Stimulated activated CD8-positive, alpha-beta memory T cell treated with anti-CD3 and anti-CD28 coated beads, Interleukin-4, amount 100 ng/mL, for 1 hour (primary cell): ENCODE data around the gene ILF3.

ENCODE experiments used
- DNase-seq, 2 donors: peaks; one replicate each; pipeline ENCODE4 v3.0.0-alpha.2; 2020; ENCODE audit warnings: low read depth in 2 of 2, low spot score in 1 of 2

Gene ILF3

DNA sequence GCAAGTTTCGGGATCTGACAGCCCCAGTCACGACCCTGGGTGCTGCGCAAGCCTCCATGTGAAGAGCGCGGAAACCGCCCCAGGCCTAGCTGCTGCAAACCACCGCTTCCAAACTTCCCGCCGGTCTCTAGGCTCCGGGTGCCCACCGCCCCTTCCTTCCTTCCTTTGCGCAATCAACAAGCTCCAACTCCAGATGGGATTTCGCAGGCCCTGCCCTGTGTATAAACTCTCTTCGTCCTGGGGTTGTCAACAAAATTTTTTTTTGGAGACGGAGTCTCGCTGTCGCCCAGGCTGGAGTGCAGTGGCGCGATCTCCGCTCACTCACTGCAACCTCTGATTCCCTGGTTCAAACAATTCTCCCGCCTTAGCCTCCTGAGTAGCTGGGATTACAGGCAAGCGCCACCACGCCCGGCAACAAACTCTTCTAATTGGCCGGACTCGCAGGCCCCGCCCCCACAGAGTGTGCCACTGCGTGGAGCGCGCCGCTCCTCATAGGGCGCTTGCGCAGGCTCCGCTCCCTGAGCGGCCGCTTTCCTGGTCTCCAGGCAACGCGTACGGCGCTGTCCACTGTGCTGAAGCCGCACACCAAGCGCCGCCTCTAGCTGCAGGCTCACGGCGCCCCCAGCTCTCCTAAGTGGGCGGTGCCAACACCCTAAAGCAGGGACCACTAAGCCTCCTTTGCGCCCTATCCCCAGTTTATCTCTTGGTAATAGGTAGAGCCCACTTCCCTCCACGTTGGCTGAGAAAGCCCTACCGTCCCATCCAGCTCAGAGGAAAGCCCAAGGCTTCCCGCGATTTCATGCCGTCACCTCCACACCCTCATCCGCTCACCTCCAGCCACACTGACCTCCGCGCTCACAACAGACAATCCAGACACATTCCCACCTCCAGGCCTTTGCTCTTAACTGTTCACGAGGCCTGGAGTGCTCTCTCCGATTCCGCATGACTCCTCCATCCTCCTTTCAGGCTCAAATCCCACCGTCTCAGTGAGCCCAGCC is 41.6 kb downstream of the ILF3 start:
- peak; percentile 63 to 68 for DNase-seq

DNA sequence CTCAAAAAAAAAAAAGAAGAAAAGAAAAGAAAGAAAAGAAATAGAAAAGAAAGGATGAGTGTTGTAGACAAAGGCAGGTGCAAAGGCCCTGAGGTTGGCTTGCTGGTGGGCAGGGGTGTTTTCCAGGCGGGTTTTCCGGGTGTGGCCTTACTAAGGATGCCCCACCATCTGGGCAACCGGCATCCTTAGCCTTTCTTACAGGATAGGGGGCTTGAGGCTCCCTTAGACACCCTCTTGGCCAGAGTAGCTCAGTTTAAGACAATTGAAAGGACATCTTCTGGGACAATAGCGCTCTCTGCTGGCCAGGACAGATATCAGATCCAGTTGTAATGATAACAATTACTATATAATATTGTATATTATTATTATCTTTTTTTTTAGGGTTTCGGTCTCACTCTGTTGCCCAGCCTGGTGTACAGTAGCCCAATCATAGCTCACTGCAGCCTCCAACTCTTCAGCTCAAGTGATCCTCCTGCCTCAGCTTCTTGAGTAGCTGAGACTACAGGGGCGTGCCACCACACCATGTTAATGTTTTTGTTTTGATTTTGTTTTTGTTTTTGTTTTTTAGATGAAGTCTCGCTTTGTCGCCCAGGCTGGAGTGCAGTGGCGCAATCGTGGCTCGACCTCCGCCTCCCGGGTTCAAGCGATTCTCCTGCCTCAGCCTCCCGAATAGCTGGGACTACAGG is 45.6 kb downstream of the ILF3 start:
- DNase-seq = peak in 1 of 2 donors; percentile 58

- DNase-seq = no peak
Observed at GRCh38 chr19:10701955-10702525, 47.9 kb downstream of the ILF3 start.

- no peak for DNase-seq
Observed at GRCh38 chr19:10706990-10707389, 52.8 kb downstream of the ILF3 start.

DNA sequence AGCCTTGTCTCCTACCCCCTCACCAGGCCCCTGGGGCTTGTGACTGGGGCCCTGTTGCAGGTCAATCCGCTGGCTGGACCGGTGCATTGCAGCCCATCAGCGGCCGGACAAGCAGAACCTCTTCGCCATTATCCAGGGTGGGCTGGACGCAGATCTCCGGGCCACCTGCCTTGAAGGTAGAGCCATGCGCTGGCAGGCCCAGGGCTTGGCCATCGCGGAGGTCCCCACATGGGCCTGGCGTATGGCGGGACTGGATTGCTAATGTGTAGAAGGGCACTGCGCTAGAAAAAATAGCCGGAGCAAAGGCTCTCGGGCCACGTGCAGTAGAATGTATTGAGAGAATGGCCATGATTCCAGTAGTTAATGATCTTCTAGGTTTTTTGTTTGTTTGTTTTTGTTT is 53.3 kb downstream of the ILF3 start:
- no peak for DNase-seq

- no peak for DNase-seq
Observed at GRCh38 chr19:10708291-10708690, 54.1 kb downstream of the ILF3 start.

DNA sequence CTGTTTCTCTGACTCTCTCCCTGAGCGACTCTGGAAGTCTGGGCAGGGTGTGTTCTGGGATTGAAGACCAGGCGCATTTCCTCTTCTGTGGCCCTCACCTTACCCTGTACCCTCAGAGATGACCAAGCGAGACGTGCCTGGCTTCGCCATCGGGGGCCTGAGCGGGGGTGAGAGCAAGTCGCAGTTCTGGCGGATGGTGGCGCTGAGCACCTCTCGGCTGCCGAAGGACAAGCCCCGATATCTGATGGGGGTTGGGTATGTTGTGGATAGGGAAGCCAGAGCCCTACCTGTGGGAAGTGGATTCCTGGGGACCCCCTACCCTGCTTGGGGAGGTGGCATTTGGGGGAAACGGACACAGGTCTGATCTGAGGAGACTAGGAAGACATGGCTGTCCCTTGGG is 57.9 kb downstream of the ILF3 start:
- DNase-seq = no peak

GRCh38 chr19:10712754-10713153 is 58.6 kb downstream of the ILF3 start:
- no peak for DNase-seq

- no peak for DNase-seq
Observed at GRCh38 chr19:10713317-10713716, 59.2 kb downstream of the ILF3 start.

DNA sequence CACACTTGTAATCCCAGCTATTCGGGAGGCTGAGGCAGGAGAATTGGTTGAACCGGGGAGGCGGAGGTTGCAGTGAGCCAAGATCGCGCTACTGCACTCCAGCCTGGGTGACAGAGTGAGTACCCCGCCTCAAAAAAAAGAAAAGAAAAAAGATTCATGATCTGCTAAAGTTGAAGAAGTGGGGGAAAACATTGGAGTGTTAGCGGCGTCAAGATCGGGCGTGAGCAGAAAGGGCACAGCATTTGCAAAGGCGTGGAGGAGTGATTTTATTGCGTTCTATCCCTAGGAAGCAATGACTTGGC is 62.9 kb downstream of the ILF3 start:
- DNase-seq = no peak

DNA sequence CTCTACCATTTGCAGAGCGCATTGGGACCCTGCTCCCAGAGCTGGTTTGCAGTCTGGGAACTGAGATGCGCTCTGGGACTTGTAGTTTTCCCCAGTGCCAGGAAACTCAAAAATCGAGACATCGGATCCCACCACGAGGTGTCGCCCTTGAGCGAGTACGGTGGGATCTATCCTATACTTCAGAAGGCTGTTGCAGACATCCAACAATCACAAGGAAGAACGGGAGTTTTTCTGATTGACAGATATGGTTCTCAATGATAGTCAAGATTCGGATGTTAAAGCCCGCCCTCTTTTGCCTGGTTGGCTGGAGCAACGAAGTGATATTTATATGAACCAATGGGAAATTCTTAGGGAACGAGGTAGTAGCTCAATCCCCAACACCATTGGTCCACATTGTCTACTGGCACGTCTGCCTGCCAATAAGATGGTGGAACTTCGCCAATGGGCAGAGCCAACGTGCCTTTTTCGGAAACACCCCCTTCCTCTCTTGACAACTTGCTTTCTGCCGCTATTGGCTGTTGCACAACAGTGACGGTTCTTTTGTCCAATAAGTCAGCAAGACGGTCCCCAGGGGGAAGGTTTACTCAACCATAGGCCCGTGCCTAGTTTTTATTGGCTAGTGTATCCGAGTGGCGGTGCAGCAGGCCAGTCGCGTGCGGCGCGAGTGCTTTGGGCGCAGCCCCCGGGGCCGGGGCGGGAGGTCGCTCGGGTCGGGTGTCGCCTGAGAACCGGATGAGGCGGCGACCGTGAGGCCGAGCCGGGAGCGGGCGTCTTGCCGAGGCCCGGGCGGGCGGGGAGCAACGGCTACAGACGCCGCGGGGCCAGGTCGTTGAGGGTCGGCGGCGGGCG is 63.4 kb downstream of the ILF3 start, which contains the start of gene DNM2:
TSS of gene DNM2 (plus strand) at position 724 of the 849 bp plus-strand sequence. CDS start 164 bp downstream, outside the sequence.
- peak; percentile 91 to 93 for DNase-seq

- no peak for DNase-seq
Observed at GRCh38 chr19:10718205-10719196, 64.4 kb downstream of the ILF3 start.

DNA sequence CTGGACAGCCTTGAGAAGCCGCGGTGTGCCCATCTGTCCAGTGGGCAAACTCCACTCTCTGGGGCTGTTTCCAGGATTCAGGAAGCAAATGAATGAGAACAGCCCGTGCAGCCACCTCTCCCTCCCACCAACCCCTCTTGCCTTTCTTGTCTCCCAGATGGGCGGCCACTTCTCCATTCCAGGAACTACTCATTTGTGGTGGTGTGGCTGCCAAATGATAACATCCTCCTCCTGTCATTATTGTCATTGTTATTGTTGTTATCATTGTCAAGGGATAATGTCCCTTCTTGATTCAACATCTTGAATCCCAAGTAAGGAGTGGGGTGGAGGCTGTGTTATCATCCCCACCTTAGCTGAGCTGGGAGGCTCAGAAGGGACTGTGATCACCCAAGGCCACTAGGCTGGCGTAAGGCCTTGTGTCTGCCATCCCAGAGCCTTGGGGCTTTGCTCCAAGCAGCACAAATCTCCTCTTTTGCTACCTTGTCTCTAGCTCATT is 65.4 kb downstream of the ILF3 start:
- DNase-seq = no peak

- no peak for DNase-seq
Observed at GRCh38 chr19:10720607-10721125, 66.5 kb downstream of the ILF3 start.

DNA sequence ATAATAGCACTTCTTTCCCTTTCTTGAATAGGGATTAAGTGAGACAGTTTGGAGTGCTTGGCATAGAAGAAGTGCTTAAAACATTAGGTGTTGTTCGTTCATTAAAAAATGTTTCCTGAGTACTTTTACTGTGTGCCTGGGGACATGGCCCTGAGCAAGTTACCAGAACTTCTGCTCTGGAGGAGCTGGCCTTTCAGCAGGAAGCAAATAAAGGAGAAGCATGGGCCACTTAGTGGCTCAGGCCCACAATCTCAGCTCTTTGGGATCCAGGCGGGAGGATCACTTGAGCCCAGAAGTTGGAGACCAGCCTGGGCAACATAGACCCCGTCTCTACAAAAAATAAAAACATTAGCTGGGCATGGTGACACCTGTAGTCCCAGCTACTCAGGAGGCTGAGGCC is 69.4 kb downstream of the ILF3 start:
- no peak for DNase-seq

DNA sequence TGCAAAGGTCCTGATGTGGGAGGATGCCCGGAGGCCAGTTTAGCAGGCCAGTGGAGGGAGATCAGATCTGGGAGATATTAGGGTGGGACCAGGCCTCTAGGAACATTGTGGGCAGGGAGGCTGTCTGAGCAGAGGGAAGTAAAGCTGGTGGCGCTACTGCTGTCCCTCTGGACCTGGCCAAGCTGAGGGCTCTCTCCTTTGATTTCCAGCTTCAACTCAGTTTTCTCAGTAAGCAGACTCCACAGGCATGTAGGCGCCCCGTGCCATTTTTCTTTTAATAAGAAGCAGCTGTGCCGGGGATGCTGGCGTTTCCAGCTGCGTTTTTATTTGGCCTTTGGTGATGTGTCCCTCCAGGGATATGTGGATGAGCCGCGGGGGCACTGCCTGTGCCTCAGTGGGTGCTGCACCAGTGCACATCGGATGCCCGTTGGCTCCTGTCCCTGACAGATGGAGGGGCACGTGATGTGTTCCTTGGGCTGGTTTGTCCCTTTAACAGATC is 70.5 kb downstream of the ILF3 start:
- no peak for DNase-seq

- DNase-seq = no peak
Observed at GRCh38 chr19:10725415-10725814, 71.3 kb downstream of the ILF3 start.

DNA sequence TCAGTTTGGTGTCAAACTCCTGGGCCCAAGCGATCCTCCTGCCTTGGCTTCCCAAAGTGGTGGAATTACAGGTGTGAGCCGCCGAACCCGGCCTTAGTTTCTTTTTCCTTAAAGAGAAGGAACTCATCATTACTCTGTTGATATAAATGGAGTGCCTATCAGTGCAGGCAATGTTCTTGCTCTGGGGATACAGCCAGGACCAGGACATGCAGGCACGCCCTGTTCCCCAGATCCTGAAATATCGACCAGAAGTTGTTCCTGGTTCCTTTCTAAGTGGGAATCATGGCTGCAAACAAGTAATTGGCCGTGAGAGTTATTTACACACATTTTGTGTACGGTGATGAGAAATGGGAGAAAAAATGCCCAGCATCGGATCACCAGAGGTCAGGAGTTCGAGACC is 72.1 kb downstream of the ILF3 start:
- no peak for DNase-seq

DNA sequence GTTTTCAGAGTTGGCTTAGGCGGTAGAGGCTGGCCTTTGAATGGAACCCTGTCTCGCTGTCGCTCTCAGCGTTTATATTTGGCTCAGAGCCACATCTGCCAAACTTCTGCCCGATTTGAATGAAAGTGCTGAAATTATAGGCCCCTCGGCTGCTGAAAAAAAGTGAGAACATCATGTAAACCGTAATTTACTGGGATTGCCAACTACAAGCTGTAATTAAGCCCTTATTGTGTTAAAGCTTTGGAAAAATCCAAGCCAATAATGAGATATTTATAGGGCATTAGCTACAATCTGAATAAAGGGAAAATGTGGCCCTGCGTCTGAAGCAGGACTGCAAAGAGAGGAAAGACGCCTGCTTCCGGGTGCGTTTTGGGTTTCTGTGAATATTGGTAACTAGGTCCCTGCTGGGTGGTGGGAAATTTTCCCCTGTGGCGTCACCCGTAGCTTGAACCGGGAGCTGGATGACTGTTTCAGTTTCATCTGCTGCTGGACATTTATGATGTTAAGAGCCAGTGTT is 73.6 kb downstream of the ILF3 start:
- DNase-seq = no peak
